NOMO-1 treated with dmso at 0.1 percent for 144 hours (cell line): Measurements from ENCODE around the gene CCDC7.
"Not testable (repeated sequence)": the region's sequence is repeated elsewhere in the genome, so short reads cannot be mapped to it uniquely, and the experiment has no call there.

Experiments used
- DNase-seq: peaks from one replicate; lab custom pipeline; 2025; ENCODE audit not compliant: unreplicated experiment; lab: John Stamatoyannopoulos, UW

The CCDC7 gene

DNA sequence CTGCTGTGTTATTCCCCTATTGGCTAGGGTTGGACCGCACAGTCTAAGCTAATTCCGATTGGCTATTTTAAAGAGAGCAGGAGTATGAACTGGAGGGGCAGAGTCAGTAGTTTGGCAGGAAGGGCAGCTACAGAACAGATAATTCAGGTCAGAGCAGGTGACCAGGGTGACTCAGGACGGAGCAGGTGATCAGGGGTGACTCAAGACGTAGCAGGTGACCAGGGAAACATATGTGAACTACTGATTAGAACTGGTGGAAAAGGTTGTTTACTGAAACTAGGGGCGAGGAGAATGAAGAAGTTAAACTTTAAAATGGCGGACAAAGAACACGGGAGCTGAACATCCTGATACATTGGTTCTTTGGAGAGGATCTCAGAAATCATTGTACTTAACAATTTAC is 102.3 kb downstream of the CCDC7 start:
- no peak for DNase-seq

GRCh38 chr10:32556783-32557395 is 110.9 kb downstream of the CCDC7 start:
- DNase-seq = peak; percentile 35

DNA sequence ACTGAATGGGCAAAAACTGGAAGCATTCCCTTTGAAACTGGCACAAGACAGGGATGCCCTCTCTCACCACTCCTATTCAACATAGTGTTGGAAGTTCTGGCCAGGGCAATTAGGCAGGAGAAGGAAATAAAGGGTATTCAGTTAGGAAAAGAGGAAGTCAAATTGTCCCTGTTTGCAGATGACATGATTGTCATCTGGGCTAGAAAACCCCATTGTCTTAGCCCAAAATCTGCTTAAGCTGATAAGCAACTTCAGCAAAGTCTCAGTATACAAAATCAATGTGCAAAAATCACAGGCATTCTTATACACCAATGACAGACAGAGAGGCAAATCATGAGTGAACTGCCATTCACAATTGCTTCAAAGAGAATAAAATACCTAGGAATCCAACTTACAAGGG is 116.8 kb downstream of the CCDC7 start:
- not testable (repeated sequence) for DNase-seq

DNA sequence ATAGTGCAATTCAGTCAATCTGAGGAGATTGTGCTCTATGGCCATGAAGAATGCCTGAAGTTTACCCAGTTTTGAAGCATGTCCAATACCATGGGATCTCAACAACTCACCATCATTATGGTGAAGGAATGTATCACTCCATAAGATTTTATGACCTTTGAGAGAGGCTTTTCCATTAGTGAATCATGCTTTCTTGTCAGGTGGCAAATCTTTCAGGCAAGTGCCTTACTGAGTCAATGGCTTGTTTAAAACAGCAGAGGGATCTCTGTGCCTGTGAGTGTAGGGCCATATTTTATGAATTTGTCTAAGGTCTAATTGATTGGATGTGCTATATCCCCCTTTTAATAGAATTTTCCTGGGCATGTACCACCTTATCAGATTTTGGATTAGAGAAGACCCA is 131.5 kb downstream of the CCDC7 start:
- DNase-seq = no peak

DNA sequence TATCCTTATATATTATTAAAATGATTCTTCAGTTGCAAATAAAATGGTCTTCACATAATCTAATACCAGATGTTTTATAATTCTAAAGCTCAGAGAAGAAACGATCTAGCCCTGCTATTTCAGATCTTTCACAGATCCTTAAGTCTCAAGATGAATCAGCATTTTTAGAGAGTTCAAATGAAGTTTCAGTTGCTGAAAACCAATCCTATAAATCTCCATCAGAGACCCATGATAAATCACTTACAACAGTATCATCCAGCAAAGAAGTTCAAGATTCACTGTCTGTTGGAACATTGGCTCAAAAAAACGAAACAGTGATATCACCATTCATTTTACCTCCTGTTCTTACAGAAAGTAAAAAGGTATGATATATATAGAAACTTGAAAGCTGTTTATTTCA is 137.0 kb downstream of the CCDC7 start:
- DNase-seq = no peak

DNA sequence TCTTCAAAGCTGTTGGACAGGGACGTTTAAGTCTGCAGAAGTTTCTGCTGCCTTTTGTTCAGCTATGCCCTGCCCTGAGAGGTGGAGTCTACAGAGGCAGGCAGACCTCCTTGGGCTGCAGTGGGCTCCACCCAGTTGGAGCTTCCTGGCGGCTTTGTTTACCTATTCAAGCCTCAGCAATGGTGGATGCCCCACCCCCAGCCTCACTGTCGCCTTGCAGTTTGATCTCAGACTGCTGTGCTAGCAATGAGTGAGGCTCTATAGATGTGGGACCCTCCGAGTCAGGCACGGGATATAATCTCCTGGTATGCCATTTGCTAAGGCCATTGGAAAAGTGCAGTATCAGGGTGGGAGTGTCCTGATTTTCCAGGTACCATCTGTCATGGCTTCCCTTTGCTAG is 152.1 kb downstream of the CCDC7 start:
- not testable (repeated sequence) for DNase-seq

- no peak for DNase-seq
Observed at GRCh38 chr10:32600317-32600716, 154.4 kb downstream of the CCDC7 start.

GRCh38 chr10:32601562-32601961 is 155.6 kb downstream of the CCDC7 start:
- DNase-seq = not testable (repeated sequence)

- DNase-seq = no peak
Observed at GRCh38 chr10:32605787-32606186, 159.8 kb downstream of the CCDC7 start.

DNA sequence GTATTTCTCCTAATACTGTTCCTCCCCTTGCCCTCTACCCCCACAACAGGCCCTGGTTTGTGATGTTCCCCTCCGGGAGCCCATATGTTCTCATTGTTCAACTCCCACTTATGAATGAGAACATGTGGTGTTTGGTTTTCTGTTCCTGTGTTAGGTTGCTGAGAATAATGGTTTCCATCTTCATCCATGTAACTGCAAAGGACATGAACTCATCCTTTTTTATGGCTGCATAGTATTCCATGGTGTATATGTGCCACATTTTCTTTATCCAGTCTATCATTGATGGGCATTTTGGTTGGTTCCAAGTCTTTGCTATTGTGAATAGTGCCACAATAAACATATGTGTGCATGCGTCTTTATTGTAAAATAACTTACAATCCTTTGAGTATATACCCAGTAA is 164.6 kb downstream of the CCDC7 start:
- DNase-seq = not testable (repeated sequence)

- DNase-seq = no peak
Observed at GRCh38 chr10:32616438-32616837, 170.5 kb downstream of the CCDC7 start.

DNA sequence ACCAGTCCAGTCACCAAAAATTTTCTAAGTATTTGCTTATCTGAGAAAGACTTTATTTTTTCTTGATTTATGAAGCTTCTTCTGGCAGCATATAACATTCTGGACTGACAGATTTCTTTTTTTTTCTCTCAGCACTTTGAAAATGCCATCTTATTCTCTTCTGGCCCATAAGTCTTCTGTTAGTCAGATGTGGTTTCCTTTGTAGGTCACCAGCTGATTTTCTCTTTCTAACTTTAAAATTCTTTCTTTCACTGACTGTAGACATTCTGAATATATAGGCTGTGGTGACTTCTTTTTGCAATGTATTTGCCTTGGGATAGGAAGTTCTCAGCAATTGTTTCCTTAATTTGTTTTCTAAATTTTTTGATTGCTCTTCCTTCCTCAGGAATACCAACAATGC is 172.5 kb downstream of the CCDC7 start:
- DNase-seq = no peak

GRCh38 chr10:32621969-32622368 is 176.0 kb downstream of the CCDC7 start:
- DNase-seq = no peak

- DNase-seq = no peak
Observed at GRCh38 chr10:32622409-32622808, 176.5 kb downstream of the CCDC7 start.

GRCh38 chr10:32627183-32627582 is 181.2 kb downstream of the CCDC7 start:
- DNase-seq = no peak

GRCh38 chr10:32629910-32630309 is 184.0 kb downstream of the CCDC7 start:
- DNase-seq = no peak

DNA sequence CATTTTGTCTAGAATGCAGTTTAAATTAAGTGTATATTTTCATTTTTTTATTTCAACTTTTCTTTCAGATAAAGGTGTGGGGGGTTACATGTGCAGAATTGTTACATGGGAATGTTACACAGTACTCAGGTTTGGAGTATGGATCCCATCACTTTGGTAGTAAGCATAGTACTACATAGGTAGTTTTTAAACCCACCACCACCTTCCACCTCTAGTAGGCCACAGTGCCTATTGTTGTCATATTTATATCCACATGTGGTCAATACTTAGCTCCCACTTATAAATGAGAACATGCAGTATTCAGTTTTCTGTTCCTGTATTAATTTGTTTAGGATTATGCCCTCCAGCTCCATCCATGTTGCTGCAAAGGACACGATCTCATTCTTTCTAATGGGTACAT is 200.6 kb downstream of the CCDC7 start:
- no peak for DNase-seq

DNA sequence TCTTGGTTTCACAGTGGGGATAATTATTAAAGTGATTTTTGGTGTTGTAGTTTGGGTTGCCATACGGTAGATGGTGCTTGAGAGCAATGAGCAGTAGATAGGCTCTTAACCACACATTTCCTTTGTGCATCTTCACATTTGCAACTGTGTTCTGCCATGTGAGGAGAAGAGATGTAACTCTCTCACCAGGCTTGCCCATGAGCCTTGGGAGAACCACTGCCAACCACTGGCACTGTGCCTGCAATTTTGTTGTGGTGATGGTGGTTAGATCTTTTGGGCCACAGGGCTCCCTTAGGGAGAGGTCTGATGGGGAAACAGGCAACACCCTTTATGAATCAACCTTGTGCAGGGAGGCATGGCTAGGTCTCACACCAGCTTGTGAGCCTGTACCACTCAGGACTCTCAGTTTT is 204.3 kb downstream of the CCDC7 start:
- no peak for DNase-seq

DNA sequence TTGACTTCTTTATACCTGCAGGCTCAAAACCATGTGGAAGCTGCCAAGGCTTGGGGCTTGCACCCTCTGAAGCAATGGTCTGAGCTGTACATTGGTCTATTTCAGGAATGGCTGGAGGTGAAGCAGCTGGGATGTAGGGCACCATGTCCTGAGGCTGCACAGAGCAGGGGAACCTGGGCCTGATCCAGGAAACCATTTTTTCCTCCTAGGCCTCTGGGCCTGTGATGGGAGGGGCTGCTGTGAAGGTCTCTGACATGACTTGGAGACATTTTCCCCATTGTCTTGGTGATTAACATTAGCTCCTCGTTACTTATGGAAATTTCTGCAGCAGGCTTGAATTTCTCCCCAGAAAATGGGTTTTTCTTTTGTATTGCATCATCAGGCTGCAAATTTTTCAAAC is 211.5 kb downstream of the CCDC7 start:
- not testable (repeated sequence) for DNase-seq

DNA sequence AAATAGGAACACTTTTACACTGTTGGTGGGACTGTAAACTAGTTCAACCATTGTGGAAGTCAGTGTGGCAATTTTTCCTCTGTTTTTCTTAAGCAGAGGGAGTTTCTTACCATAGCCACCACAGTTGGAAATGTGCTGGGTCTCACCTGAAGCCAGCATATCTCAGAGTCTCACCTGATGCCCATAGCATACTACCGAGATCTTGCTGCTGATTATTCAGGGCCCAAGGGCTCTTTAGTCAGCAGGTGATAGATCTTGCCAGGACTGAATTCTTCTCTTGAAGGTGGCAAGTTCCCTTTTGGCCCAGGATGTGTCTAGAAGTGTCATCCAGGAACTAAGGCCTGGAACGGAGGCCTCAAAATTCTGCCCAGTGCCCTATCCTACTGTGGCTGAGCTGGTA is 215.4 kb downstream of the CCDC7 start:
- DNase-seq = no peak

- DNase-seq = no peak
Observed at GRCh38 chr10:32680803-32681557, 235.0 kb downstream of the CCDC7 start.

DNA sequence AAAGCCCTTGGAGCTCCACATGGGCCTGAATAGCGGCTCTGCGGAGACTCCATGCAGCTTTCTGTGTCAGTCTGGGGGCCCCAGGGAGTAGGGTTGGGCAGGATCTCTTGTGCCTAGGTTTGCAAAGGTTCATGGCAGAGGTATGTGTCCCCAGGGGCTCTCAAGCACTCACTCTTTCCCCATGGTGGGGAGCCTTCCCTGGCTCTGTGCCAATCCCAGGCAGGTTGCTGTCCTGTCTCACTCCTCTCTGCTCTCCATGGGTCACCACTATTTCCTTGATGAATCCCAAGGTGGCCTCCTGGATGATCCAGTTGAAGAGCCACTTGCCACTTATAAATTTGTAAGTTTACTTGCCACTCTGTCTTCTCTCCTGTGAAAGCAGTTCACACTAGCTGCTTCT is 238.4 kb downstream of the CCDC7 start:
- DNase-seq = no peak

GRCh38 chr10:32687116-32687515 is 241.2 kb downstream of the CCDC7 start:
- DNase-seq = no peak
